Chondrocyte (in vitro differentiated cells): ENCODE measurements around the gene PRMT5. TPM values are rescaled to one million over a fixed set of nuclear protein-coding genes. Genes with fewer than 3 reads are reported as not detected.

Experiments
- DNase-seq: peaks from one replicate; pipeline ENCODE4 v3.0.0; 2021; ENCODE audit warnings: mixed read lengths, low spot score
- H3K27ac Mint-ChIP-seq: one replicate; pipeline ENCODE4 v1.8.0; 2021; ENCODE audit warnings: mild to moderate bottlenecking, moderate library complexity, mixed read lengths; ENCODE audit not compliant: unreplicated experiment
- H3K27me3 Mint-ChIP-seq: 2 replicates; pipeline ENCODE4 v1.8.0; 2021; ENCODE audit warnings: low read depth, mixed read lengths
- H3K36me3 Mint-ChIP-seq: 2 replicates; pipeline ENCODE4 v1.8.0; 2021; ENCODE audit warnings: low read depth, mixed read lengths
- H3K4me1 Mint-ChIP-seq: 2 replicates; pipeline ENCODE4 v1.8.0; 2021; ENCODE audit warnings: low read depth, mild to moderate bottlenecking, mixed read lengths
- H3K4me3 Mint-ChIP-seq: one replicate; pipeline ENCODE4 v1.8.0; 2021; ENCODE audit warnings: mild to moderate bottlenecking, moderate library complexity, mixed read lengths; ENCODE audit not compliant: unreplicated experiment
- H3K9me3 Mint-ChIP-seq: 2 replicates; pipeline ENCODE4 v1.8.0; 2021; ENCODE audit warnings: low read depth, mixed read lengths
- CTCF ChIP-seq: fragments of 200-600 bp; sonication (generic); IDR thresholded peaks from 2 replicates; pipeline ENCODE4 v1.5.0; 2021; ENCODE audit warnings: antibody characterized with exemption, mild to moderate bottlenecking, moderate library complexity
- total RNA-seq: library from RNA; stranded (reverse); gene quantifications from 3 replicates; pipeline ENCODE4 v1.2.1, GENCODE V29; 2021

Gene PRMT5
- total RNA-seq, 1 donor from 2014 or later: 50.4 TPM

- no peaks in the 10 kb centered on the region for H3K9me3 Mint-ChIP-seq
- H3K4me3 Mint-ChIP-seq: no peak overlapping the region
- H3K36me3 Mint-ChIP-seq: peaks cover 18% of the 10 kb centered on the region
- no peaks in the 10 kb centered on the region for H3K27me3 Mint-ChIP-seq
- DNase-seq: no peak
- no peak for TF ChIP-seq CTCF
- H3K4me1 Mint-ChIP-seq: no peaks in the 10 kb centered on the region
- H3K27ac Mint-ChIP-seq: no peak overlapping the region
These were observed 16.5 kb upstream of the PRMT5 start for GRCh38 chr14:22945642-22946041.

- H3K9me3 Mint-ChIP-seq: no peaks in the 10 kb centered on the region
- no peak for DNase-seq
- H3K4me1 Mint-ChIP-seq: no peaks in the 10 kb centered on the region
- H3K36me3 Mint-ChIP-seq: peaks cover 8% of the 10 kb centered on the region
- no peak for TF ChIP-seq CTCF
- no peak overlapping the region for H3K4me3 Mint-ChIP-seq
- no peaks in the 10 kb centered on the region for H3K27me3 Mint-ChIP-seq
- H3K27ac Mint-ChIP-seq: no peak overlapping the region
These were observed 10.5 kb upstream of the PRMT5 start for GRCh38 chr14:22939684-22940083.

DNA sequence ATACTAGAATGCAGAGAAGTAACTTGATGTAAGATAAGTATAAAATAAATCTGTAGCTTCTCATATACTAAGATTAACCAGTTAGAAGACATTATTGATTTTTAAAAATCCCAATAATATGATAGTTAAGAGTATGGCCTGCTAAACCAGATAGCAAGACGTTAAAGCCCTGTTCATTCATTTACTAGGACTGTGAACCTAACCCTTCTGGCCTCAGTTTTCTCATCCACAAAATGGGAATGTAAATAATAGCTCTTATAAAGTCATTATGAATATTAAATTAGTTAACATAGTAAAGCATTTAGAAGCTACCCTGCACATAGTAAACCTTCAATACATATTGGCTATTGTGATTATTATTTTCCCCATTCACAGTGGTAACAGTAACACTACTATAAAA, 6.0 kb upstream of the PRMT5 start:
- no peak for DNase-seq
- Mint-ChIP-seq H3K4me1 (no peaks in the 10 kb centered on the region), H3K27ac (no peak overlapping the region), H3K36me3 (peaks cover 4% of the 10 kb centered on the region), H3K9me3 (no peaks in the 10 kb centered on the region), H3K4me3 (no peak overlapping the region), H3K27me3 (no peaks in the 10 kb centered on the region)
- TF ChIP-seq CTCF: no peak

DNA sequence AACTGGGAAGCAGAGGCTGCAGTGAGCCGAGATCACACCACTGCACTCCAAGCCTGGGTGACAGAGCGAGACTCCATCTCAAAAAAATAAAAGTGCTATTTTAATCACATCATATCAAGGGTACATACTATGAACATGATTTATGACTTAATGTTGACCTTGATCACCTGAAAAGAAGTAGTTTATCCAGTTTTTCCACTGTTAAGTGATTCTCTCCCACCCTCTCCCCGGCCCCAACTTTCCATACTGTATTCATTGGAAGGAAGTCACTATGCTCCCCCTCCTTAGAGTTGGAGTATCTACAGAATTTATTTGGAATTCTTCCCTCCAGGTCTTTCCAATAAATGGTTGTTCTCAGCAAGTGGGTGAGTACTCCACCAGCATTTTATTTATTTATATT, 3.0 kb upstream of the PRMT5 start:
- no peak for DNase-seq
- no peaks in the 10 kb centered on the region for H3K36me3 Mint-ChIP-seq
- H3K4me3 Mint-ChIP-seq: no peak overlapping the region
- no peaks in the 10 kb centered on the region for H3K9me3 Mint-ChIP-seq
- peaks cover 3% of the 10 kb centered on the region for H3K4me1 Mint-ChIP-seq
- H3K27me3 Mint-ChIP-seq: no peaks in the 10 kb centered on the region
- H3K27ac Mint-ChIP-seq: no peak overlapping the region
- TF ChIP-seq CTCF: no peak

- Mint-ChIP-seq H3K4me3 (no peak overlapping the region), H3K36me3 (peaks cover 4% of the 10 kb centered on the region), H3K27me3 (no peaks in the 10 kb centered on the region), H3K9me3 (no peaks in the 10 kb centered on the region), H3K27ac (no peak overlapping the region), H3K4me1 (peaks cover 15% of the 10 kb centered on the region)
- no peak for DNase-seq
- TF ChIP-seq CTCF: no peak
These were observed 787 bp upstream of the PRMT5 start for GRCh38 chr14:22929961-22930364.
